Endothelial cell of umbilical vein (primary cell): ENCODE measurements around the gene ZSCAN25. TPM values are rescaled to one million over a fixed set of nuclear protein-coding genes. Genes with fewer than 3 reads are reported as not detected.

Source experiments
- BruUV-seq: library from RNA; stranded (reverse); fragments of 400-500 nt; replicated peaks from 2 replicates; lab custom pipeline; 2021; lab: Mats Ljungman, UMichigan
- CTCF ChIA-PET: fragments of 300-600, 350-600 bp; sonication (Branson Sonifier 250); formaldehyde crosslinking; loops from one replicate; lab custom pipeline; 2021; ENCODE audit warnings: antibody characterized with exemption, inconsistent platforms; lab: Charles Lee
- POLR2A ChIA-PET: fragments of 300-600, 350-600 bp; sonication (Branson Sonifier 250); formaldehyde crosslinking; loops from one replicate; lab custom pipeline; 2021; ENCODE audit warnings: antibody characterized with exemption, inconsistent platforms; lab: Charles Lee
- DNase-seq: peaks from one replicate; pipeline ENCODE4 v3.0.0-alpha.2; 2011; ENCODE audit warnings: low read depth, low spot score
- FAIRE-seq: peaks from 2 replicates; lab custom pipeline; 2011; peaks lifted over from hg19 to GRCh38; lab: Jason Lieb, UNC
- H2AFZ ChIP-seq: 2 replicates; pipeline ENCODE4 v1.6.0; 2012; ENCODE audit warnings: low read depth, low read length, control low read depth, inconsistent platforms
- H3K27ac ChIP-seq: 2 replicates; pipeline ENCODE4 v1.5.1; 2011; ENCODE audit warnings: low read depth, mild to moderate bottlenecking, control low read depth, low read length, moderate library complexity; ENCODE audit not compliant: insufficient read depth
- H3K27me3 ChIP-seq, 2 experiments: 2 replicates each; pipeline versions ENCODE4 v1.6.0 to v1.6.1; 2011; ENCODE audit warnings: low read length in 2 of 2, mixed read lengths in 1 of 2; ENCODE audit not compliant: control insufficient read depth in 2 of 2, insufficient read depth in 2 of 2
- H3K36me3 ChIP-seq, 2 experiments: 2 replicates in 1 of 2; 3 replicates in 1 of 2; pipeline ENCODE4 v1.5.1; 2011; ENCODE audit warnings: low read length in 2 of 2, mild to moderate bottlenecking in 1 of 2, moderate library complexity in 1 of 2; ENCODE audit not compliant: control insufficient read depth in 2 of 2, insufficient read depth in 2 of 2; ENCODE audit errors: extremely low read depth in 1 of 2
- H3K4me1 ChIP-seq: 3 replicates; pipeline ENCODE4 v1.5.1; 2011; ENCODE audit warnings: mild to moderate bottlenecking, low read length; ENCODE audit not compliant: control insufficient read depth, insufficient read depth; ENCODE audit errors: extremely low read depth
- H3K4me2 ChIP-seq: 2 replicates; pipeline ENCODE4 v1.6.1; 2011; ENCODE audit warnings: low read length, control low read depth, mixed read lengths; ENCODE audit not compliant: insufficient read depth
- H3K4me3 ChIP-seq, 3 experiments: fragments of 200-600 bp in 1 of 3; sonication (generic), shearing (Covaris generic) in 1 of 3; replicated peaks in 1 of 3; 2 replicates each; pipeline ENCODE4 v1.5.1; 2011 to 2016; ENCODE audit warnings: control low read depth in 3 of 3, low read length in 3 of 3, mild to moderate bottlenecking in 2 of 3, inconsistent platforms in 1 of 3, low read depth in 1 of 3, moderate library complexity in 1 of 3; ENCODE audit not compliant: insufficient read depth in 1 of 3
- H3K79me2 ChIP-seq: 2 replicates; pipeline ENCODE4 v1.6.0; 2012; ENCODE audit warnings: low read length, inconsistent platforms; ENCODE audit not compliant: control insufficient read depth, insufficient read depth
- H3K9ac ChIP-seq: replicated peaks from 2 replicates; pipeline ENCODE3; 2011; ENCODE audit warnings: low read length, control low read depth; ENCODE audit not compliant: insufficient read depth; ENCODE audit errors: extremely low read depth
- H3K9me1 ChIP-seq: replicated peaks from 3 replicates; pipeline ENCODE4 v1.6.0; 2011; ENCODE audit warnings: mild to moderate bottlenecking, low read length; ENCODE audit not compliant: control insufficient read depth, insufficient read depth; ENCODE audit errors: extremely low read depth
- H3K9me3 ChIP-seq: replicated peaks from 2 replicates; pipeline ENCODE4 v1.5.1; 2012; ENCODE audit warnings: low read length, inconsistent platforms; ENCODE audit not compliant: control insufficient read depth, insufficient read depth
- H4K20me1 ChIP-seq: replicated peaks from 2 replicates; pipeline ENCODE3; 2011; ENCODE audit warnings: mild to moderate bottlenecking, low read length; ENCODE audit not compliant: control insufficient read depth, insufficient read depth; ENCODE audit errors: extremely low read depth
- EZH2 ChIP-seq: IDR thresholded peaks from 2 replicates; pipeline ENCODE4 v1.6.1; 2012; ENCODE audit warnings: borderline replicate concordance, low read depth, mild to moderate bottlenecking, moderate library complexity, low read length, inconsistent platforms; ENCODE audit not compliant: severe bottlenecking
- FOS ChIP-seq: IDR thresholded peaks from 2 replicates; pipeline ENCODE4 v1.6.1; 2011; ENCODE audit warnings: mild to moderate bottlenecking, low read length, moderate library complexity, borderline replicate concordance; ENCODE audit not compliant: insufficient read depth
- GATA2 ChIP-seq: IDR thresholded peaks from 2 replicates; pipeline ENCODE4 v1.7.0; 2011; ENCODE audit warnings: low read depth, mild to moderate bottlenecking, moderate library complexity, mixed read lengths, low read length; ENCODE audit not compliant: insufficient read length, insufficient read depth
- JUN ChIP-seq: IDR thresholded peaks from 2 replicates; pipeline ENCODE4 v1.6.1; 2011; ENCODE audit warnings: borderline replicate concordance, low read depth; ENCODE audit not compliant: insufficient read length, insufficient read depth
- MYC ChIP-seq: IDR thresholded peaks from one replicate; pipeline ENCODE4 v1.6.1; 2011; ENCODE audit warnings: mild to moderate bottlenecking, low read depth, low read length
- POLR2A ChIP-seq: IDR thresholded peaks from 2 replicates; pipeline ENCODE4 v1.6.1; 2012; ENCODE audit warnings: low read depth, mild to moderate bottlenecking, control low read depth, low read length
- POLR2AphosphoS5 ChIP-seq: IDR thresholded peaks from 2 replicates; pipeline ENCODE4 v1.6.1; 2012; ENCODE audit warnings: low read depth, mild to moderate bottlenecking, control low read depth, low read length, moderate library complexity; ENCODE audit not compliant: insufficient read depth
- dilution Hi-C: fragments of 300-500 bp; cut with MboI; formaldehyde crosslinking; loops from one replicate; pipeline ENCODE4 v1.15.0; 2019; ENCODE audit warnings: low sequenced_read_pairs; ENCODE audit not compliant: extremely low pct_ligation_motif_present
- intact Hi-C: fragments of 100-400 bp; cut with micrococcal nuclease; formaldehyde crosslinking; loops from one replicate; pipeline ENCODE4 v1.10.0; 2022
- polyA plus RNA-seq, 4 experiments: library from polyadenylated mRNA; depleted of rRNA in 3 of 4; stranded (reverse) in 3 of 4; unstranded in 1 of 4; fragments of >200 nt; gene quantifications; 2 replicates each; pipeline versions ENCODE4 v1.2.1 to v1.2.3, GENCODE V29; 2011 to 2012; ENCODE audit warnings: missing spikeins in 1 of 4
- total RNA-seq: library from RNA; stranded (reverse); gene quantifications from 2 replicates; pipeline ENCODE4 v1.2.3, GENCODE V29; 2021
- TF ChIP-seq, protein P1 (sequence below): IDR thresholded peaks from 2 replicates; pipeline ENCODE4 v1.6.1; 2011; ENCODE audit not compliant: insufficient read depth, insufficient read length
- TF ChIP-seq, protein P2 (sequence below), 2 donors: IDR thresholded peaks; 1 replicate in 1 of 2; 2 replicates in 1 of 2; pipeline ENCODE4 v1.5.1; 2011; ENCODE audit warnings: low read length in 2 of 2, mild to moderate bottlenecking in 2 of 2, moderate library complexity in 2 of 2, control low read depth in 1 of 2, inconsistent platforms in 1 of 2, low read depth in 1 of 2; ENCODE audit not compliant: insufficient read depth in 1 of 2; ENCODE audit errors: extremely low read depth in 1 of 2

The ZSCAN25 gene
- total and polyA plus RNA-seq, 2 donors (not counting 3 experiments of a cell fraction or from before 2014, with no cell fraction given), result 8.9 to 13.8 TPM

DNA sequence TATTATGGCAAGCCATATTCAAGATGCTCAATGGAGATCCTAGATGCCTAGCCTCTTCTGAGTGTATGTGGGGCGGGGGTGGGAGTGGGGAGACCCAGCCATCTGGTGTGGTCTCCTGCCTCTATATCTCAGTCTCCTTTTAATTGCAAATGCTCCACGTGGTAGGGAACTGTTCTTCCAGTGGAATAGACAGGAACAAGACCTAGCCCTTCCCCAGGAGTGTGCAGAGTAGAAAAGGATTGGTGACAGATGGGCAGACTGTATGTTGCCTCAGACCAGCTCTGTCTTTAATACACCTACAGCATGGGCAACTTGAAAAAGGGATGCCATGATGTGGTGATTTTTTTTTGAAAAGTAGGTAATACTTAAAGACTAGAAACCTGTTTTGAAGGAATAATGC is 50.4 kb downstream of the ZSCAN25 start:
- CTCF ChIA-PET, result no interaction called here
- Histone ChIP-seq H3K27me3 (no peaks in the 10 kb centered on the region), H3K9me1 (no peaks in the 10 kb centered on the region), H3K36me3 (no peaks in the 10 kb centered on the region), H3K4me3 (no peak overlapping the region), H3K9me3 (no peaks in the 10 kb centered on the region), H3K9ac (no peak overlapping the region), H3K4me2 (no peak overlapping the region), H3K4me1 (no peaks in the 10 kb centered on the region), H3K27ac (no peak overlapping the region), H4K20me1 (no peaks in the 10 kb centered on the region), H2AFZ (no peak overlapping the region), H3K79me2 (no peaks in the 10 kb centered on the region)
- FAIRE-seq (no peak), DNase-seq (no peak)
- POLR2A ChIA-PET, result no interaction called here
- intact Hi-C loops (no loop called here), dilution Hi-C loops (no loop called here)
- TF ChIP-seq MYC (no peak), POLR2AphosphoS5 (no peak), GATA2 (no peak), EZH2 (no peak), FOS (no peak), POLR2A (no peak), JUN (no peak)
- TF ChIP-seq, protein P1, sequence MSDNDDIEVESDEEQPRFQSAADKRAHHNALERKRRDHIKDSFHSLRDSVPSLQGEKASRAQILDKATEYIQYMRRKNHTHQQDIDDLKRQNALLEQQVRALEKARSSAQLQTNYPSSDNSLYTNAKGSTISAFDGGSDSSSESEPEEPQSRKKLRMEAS, result no peak
- TF ChIP-seq, protein P2, sequence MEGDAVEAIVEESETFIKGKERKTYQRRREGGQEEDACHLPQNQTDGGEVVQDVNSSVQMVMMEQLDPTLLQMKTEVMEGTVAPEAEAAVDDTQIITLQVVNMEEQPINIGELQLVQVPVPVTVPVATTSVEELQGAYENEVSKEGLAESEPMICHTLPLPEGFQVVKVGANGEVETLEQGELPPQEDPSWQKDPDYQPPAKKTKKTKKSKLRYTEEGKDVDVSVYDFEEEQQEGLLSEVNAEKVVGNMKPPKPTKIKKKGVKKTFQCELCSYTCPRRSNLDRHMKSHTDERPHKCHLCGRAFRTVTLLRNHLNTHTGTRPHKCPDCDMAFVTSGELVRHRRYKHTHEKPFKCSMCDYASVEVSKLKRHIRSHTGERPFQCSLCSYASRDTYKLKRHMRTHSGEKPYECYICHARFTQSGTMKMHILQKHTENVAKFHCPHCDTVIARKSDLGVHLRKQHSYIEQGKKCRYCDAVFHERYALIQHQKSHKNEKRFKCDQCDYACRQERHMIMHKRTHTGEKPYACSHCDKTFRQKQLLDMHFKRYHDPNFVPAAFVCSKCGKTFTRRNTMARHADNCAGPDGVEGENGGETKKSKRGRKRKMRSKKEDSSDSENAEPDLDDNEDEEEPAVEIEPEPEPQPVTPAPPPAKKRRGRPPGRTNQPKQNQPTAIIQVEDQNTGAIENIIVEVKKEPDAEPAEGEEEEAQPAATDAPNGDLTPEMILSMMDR (IDR thresholded peaks at IDR 0.05; ENCODE audit: extremely low read depth in 1 of 2, insufficient read depth in 1 of 2, low read depth in 1 of 2, low read length in 2 of 2), result no peak
- BruUV-seq, result no TSS peak
